Neutrophil (primary cell): Measurements from ENCODE around the gene TMEM80.
A peak's percentile ranks its signal among the peaks of the same experiment; 100 is the strongest.

ENCODE experiments used
- H3K27ac ChIP-seq: fragments of 200-600 bp; sonication (generic); 2 replicates; pipeline ENCODE4 v1.5.1; 2016; ENCODE audit warnings: mild to moderate bottlenecking, moderate library complexity
- H3K27me3 ChIP-seq: fragments of 200-600 bp; sonication (generic); 2 replicates; pipeline ENCODE4 v1.6.0; 2016; ENCODE audit warnings: mild to moderate bottlenecking
- H3K36me3 ChIP-seq: fragments of 200-600 bp; sonication (generic); 2 replicates; pipeline ENCODE4 v1.5.1; 2017
- H3K4me1 ChIP-seq, 2 experiments: fragments of 200-600 bp in 1 of 2; sonication (generic) in 1 of 2; 1 replicate in 1 of 2; 2 replicates in 1 of 2; pipeline versions ENCODE4 v1.5.1 to v1.6.1; 2013 to 2016; ENCODE audit warnings: low read depth in 1 of 2, low read length in 1 of 2, mild to moderate bottlenecking in 1 of 2, moderate library complexity in 1 of 2; ENCODE audit not compliant: control insufficient read depth in 1 of 2, insufficient read depth in 1 of 2
- H3K4me3 ChIP-seq, 2 experiments: fragments of 200-600 bp in 1 of 2; sonication (generic) in 1 of 2; 1 replicate in 1 of 2; 2 replicates in 1 of 2; pipeline ENCODE4 v1.5.1; 2013 to 2016; ENCODE audit warnings: low read depth in 1 of 2, low read length in 1 of 2, mild to moderate bottlenecking in 1 of 2, moderate library complexity in 1 of 2
- H3K9me3 ChIP-seq: fragments of 200-600 bp; sonication (generic); 2 replicates; pipeline ENCODE4 v1.5.1; 2016
- TF ChIP-seq, protein P1 (sequence below): fragments of 200-600 bp; sonication (generic); IDR thresholded peaks from 2 replicates; pipeline ENCODE4 v1.5.1; 2016; ENCODE audit warnings: antibody characterized with exemption

The TMEM80 gene

DNA sequence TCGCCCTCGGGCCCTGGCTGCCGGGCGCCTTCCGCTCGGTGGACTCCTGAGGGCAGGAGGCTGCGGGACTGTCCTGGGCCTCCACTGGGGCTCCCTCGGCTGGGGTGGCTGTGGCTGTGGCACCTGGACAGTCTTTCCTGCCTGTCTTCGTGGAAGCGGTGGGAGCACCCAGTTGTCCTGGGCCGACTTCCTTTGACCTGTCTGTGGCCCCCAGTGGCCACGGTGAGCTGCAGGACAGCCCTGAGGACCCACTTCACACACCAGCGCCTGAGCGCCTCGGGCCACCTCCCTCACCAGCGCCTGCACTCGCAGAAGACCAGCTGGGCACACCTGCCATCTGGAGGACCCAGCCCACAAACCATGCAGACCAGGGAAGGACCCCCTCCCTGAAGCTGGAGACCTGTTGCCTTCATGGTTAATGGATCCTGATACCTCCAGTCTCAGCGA lies 8.6 kb downstream of the TMEM80 start:
- peaks cover 36% of the 10 kb centered on the region for H3K36me3 ChIP-seq
- no peak overlapping the region for H3K27ac ChIP-seq
- H3K4me3 ChIP-seq, result no peak overlapping the region
- peaks cover 8 to 20% of the 10 kb centered on the region in 2 experiments for H3K4me1 ChIP-seq
- peaks cover 45% of the 10 kb centered on the region for H3K27me3 ChIP-seq
- TF ChIP-seq, protein P1, sequence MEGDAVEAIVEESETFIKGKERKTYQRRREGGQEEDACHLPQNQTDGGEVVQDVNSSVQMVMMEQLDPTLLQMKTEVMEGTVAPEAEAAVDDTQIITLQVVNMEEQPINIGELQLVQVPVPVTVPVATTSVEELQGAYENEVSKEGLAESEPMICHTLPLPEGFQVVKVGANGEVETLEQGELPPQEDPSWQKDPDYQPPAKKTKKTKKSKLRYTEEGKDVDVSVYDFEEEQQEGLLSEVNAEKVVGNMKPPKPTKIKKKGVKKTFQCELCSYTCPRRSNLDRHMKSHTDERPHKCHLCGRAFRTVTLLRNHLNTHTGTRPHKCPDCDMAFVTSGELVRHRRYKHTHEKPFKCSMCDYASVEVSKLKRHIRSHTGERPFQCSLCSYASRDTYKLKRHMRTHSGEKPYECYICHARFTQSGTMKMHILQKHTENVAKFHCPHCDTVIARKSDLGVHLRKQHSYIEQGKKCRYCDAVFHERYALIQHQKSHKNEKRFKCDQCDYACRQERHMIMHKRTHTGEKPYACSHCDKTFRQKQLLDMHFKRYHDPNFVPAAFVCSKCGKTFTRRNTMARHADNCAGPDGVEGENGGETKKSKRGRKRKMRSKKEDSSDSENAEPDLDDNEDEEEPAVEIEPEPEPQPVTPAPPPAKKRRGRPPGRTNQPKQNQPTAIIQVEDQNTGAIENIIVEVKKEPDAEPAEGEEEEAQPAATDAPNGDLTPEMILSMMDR, result no peak
- no peaks in the 10 kb centered on the region for H3K9me3 ChIP-seq

DNA sequence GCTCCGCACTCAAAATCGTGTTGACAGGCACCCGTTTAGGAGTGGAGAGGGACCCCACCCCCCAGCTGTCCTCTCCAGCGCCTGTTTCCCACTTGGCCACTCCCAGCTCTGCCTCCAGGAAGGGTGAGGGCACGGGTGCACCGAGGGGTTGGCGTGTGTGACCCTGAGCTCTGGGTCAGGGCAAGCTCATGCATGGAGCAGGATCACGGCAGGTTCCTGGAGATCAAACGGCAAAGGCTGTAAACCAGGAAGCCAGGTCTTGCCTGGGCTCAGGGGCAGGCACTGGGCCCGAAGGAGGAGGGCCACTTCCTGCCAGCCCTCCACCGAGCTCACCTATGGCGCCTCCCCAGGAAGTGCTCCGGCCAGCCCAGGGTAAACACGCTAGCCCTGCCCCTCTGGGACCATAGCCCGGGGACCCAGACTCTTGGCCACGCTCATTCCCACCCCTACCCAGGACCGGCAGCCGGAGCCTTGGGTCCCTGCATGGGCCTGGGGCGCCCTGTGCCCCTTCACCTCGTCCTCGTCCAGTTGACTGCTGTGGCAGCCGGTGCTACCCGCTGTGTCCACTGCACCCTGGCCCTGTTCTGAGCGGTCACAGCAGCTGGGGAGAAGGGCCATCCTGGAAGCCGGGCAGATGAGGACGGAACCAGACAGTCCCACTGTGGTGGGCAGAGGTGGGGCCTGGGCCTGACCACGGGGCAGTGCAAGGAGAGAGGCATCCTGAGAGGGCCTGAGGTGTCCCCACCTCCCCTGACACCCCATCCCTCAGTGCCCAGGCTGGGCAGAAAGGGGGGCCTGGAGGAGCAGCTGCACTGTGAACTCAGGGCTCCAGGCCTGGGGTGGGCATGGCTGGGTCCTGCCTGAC lies 9.4 kb downstream of the TMEM80 start:
- peaks cover 31% of the 10 kb centered on the region for H3K36me3 ChIP-seq
- H3K27me3 ChIP-seq, result peaks cover 52% of the 10 kb centered on the region
- H3K4me1 ChIP-seq, result peaks cover 9 to 20% of the 10 kb centered on the region in 2 experiments
- no peak overlapping the region for H3K27ac ChIP-seq
- peak overlapping the region in 1 of 2 experiments; percentile 30 for H3K4me3 ChIP-seq
- no peaks in the 10 kb centered on the region for H3K9me3 ChIP-seq
- TF ChIP-seq, protein P1, result no peak

DNA sequence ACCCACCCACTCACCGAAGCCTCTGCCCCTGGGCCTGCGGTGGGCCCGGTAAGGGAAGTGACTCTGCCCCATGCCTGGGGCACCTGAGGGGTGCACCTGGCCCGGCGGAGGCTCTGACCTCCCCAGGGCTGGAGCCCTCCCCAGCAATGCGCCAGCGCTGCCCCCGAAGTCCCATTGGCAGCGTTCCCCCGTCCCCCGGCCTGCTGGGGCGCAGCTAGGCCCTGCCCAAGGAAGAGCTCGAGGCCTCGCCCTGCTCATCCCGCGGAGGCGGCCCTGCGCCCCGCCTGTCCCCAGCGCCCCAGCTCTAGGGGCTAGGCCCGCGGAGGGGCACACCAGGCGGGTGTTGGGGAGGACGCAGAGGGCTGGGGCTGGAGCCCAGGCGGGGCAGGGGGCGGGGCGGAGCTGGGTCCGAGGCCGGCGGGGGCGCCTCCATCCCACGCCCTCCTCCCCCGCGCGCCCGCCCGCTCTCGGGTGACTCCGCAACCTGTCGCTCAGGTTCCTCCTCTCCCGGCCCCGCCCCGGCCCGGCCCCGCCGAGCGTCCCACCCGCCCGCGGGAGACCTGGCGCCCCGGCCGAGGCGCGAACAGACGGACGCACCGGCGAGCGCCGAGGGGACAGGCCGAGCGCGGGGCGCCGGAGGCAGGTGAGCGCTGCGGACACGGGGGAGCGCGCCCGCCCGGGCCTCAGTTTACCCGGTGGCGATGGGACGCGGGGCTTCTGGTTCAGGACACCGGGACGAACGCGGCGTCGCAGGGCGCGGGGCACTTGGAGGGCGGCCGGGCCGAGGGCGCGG lies 10.2 kb downstream of the TMEM80 start, which contains the start of gene EPS8L2:
TSS of gene EPS8L2 (plus strand) at position 586 of the 793 bp plus-strand sequence. CDS start 3,177 bp downstream, outside the sequence.
- Histone ChIP-seq H3K36me3 (peaks cover 25% of the 10 kb centered on the region), H3K4me3 (peak within 1 kb of the TSS in 1 of 2 experiments; percentile 30), H3K27ac (no peak within 1 kb of the TSS), H3K27me3 (peaks cover 61% of the 10 kb centered on the region), H3K9me3 (no peaks in the 10 kb centered on the region), H3K4me1 (peaks cover 12 to 20% of the 10 kb centered on the region in 2 experiments)
- TF ChIP-seq, protein P1, result no peak

DNA sequence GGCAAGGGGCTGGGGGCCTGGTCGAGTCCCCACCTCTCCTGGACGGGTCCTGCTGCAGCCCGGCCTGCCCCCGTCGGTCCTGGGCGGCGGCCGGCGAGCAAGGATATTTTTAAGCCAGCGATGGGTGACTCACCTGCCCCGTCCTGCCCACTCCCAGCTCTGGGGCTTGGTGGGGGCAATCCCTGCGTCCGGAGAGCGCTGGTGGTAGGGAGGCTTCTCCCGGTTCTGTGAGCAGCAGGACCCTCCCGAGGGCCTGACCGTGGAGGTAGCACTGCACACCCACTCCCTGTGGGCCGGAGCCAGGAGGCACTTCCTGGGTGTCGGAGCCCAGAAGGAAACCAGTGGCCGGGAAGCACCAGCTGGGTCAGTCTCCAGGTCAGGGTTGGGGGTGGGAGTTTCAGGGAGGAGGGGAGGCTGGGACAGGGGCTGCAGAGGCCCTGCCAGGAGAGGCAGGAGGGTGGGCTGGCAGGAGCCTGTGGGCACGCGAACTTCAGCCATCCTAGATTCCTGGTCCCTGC lies 10.9 kb downstream of the TMEM80 start:
- Histone ChIP-seq H3K4me3 (peak overlapping the region in 1 of 2 experiments; percentile 30), H3K9me3 (no peaks in the 10 kb centered on the region), H3K36me3 (peaks cover 22% of the 10 kb centered on the region), H3K27ac (no peak overlapping the region), H3K27me3 (peaks cover 67% of the 10 kb centered on the region), H3K4me1 (peaks cover 12 to 20% of the 10 kb centered on the region in 2 experiments)
- TF ChIP-seq, protein P1, result no peak
